Right cardiac atrium (tissue), 5 donors: ENCODE results near the gene LCOR. TPM values are rescaled to one million over a fixed set of nuclear protein-coding genes. Genes with fewer than 3 reads are reported as not detected.
A peak's percentile ranks its signal among the peaks of the same experiment; 100 is the strongest.

ENCODE experiments used
- ATAC-seq, 2 donors: fragments of 200-7000 bp; cut with Tn5 transposase; one replicate each; pipeline versions ENCODE4 v1.8.0 to v1.9.1; 2020; ENCODE audit warnings: moderate library complexity in 2 of 2, mild to moderate bottlenecking in 1 of 2
- DNase-seq, 3 donors: peaks; one replicate each; pipeline ENCODE4 v3.0.0-alpha.2; 2020
- H3K27ac ChIP-seq: one replicate; pipeline ENCODE4 v1.5.1; 2013; ENCODE audit warnings: mild to moderate bottlenecking, low read length, control low read depth, moderate library complexity
- H3K27me3 ChIP-seq: one replicate; pipeline ENCODE4 v1.6.1; 2013; ENCODE audit not compliant: control insufficient read depth, insufficient read depth
- H3K4me1 ChIP-seq: one replicate; pipeline ENCODE4 v1.6.1; 2013; ENCODE audit warnings: low read length; ENCODE audit not compliant: control insufficient read depth, insufficient read depth
- H3K4me3 ChIP-seq: one replicate; pipeline ENCODE4 v1.5.1; 2013; ENCODE audit warnings: low read length, control low read depth
- H3K9me3 ChIP-seq: one replicate; pipeline ENCODE4 v1.6.1; 2013; ENCODE audit warnings: low read length; ENCODE audit not compliant: control insufficient read depth
- WGBS: extraction: QIAGEN DNeasy Blood & Tissue Kit; methylation state at CpG from one replicate; pipeline ENCODE4 v1.1.7; 2013; 5-methylcytosine and 5-hydroxymethylcytosine counted together
- intact Hi-C, 4 donors: fragments of 100-400 bp; cut with DNase I; formaldehyde crosslinking; loops; one replicate each; pipeline versions ENCODE4 v1.11.0 to v1.14.0; 2022 to 2023
- polyA plus RNA-seq: library from polyadenylated mRNA; stranded (reverse); fragments of 200-250 nt; gene quantifications from one replicate; pipeline ENCODE4 v1.2.3, GENCODE V29; 2013
- total RNA-seq, 4 donors: library from RNA; stranded (reverse); fragmentation: NEBNext Ultra II Directional; extraction: Animal tissue kit (Norgen Biotek cat#: 25700); gene quantifications; one replicate each; pipeline ENCODE4 v1.2.1, GENCODE V29; 2021
- donor health status: healthy with polysubstance abuse.
- donor health status: DM: no; HTN: yes; CAD: no.
- donor health status: DM: no; HTN: no; CAD: no.
- donor health status: DM: no; HTN: yes; CAD: no; lungs with severe emphysema.
- donor health status: DM: yes; HTN: yes; CAD: no.

The LCOR gene
- total and polyA plus RNA-seq, 5 donors = 3.2 to 21.9 (median 17.7) TPM

GRCh38 chr10:96826438-96826837 is 5.7 kb upstream of the LCOR start:
- no peaks in the 10 kb centered on the region for H3K27me3 ChIP-seq
- H3K27ac ChIP-seq = no peak overlapping the region
- H3K4me3 ChIP-seq = no peak overlapping the region
- intact Hi-C loops = loop anchor here in 2 of 4 donors (10.0 kb wide), 2 partner anchors 62 to 432 kb away; no protein-coding TSS in a partner anchor
- H3K9me3 ChIP-seq = no peaks in the 10 kb centered on the region
- 89% methylated on average over 1 of the region's 1 CpG for WGBS
- no peak for ATAC-seq
- DNase-seq = no peak
- no peaks in the 10 kb centered on the region for H3K4me1 ChIP-seq

- no peak for DNase-seq
- no peaks in the 10 kb centered on the region for H3K9me3 ChIP-seq
- no peaks in the 10 kb centered on the region for H3K27me3 ChIP-seq
- no peak overlapping the region for H3K27ac ChIP-seq
- H3K4me1 ChIP-seq = no peaks in the 10 kb centered on the region
- H3K4me3 ChIP-seq = no peak overlapping the region
- 90% methylated on average over 5 of the region's 5 CpGs for WGBS
- intact Hi-C loops = loop anchor here in 2 of 4 donors (10.0 kb wide), 2 partner anchors 64 to 434 kb away; no protein-coding TSS in a partner anchor
- no peak for ATAC-seq
These were observed 3.5 kb upstream of the LCOR start for GRCh38 chr10:96828609-96829008.

- 75% methylated on average over 5 of the region's 5 CpGs for WGBS
- H3K27ac ChIP-seq = no peak overlapping the region
- DNase-seq (no peak), ATAC-seq (no peak)
- no peaks in the 10 kb centered on the region for H3K27me3 ChIP-seq
- intact Hi-C loops = loop anchor here in 2 of 4 donors (10.0 kb wide), 2 partner anchors 64 to 434 kb away; no protein-coding TSS in a partner anchor
- H3K4me1 ChIP-seq = no peaks in the 10 kb centered on the region
- H3K4me3 ChIP-seq = no peak overlapping the region
- H3K9me3 ChIP-seq = no peaks in the 10 kb centered on the region
These were observed 2.9 kb upstream of the LCOR start for GRCh38 chr10:96829029-96829773.

- WGBS = 44% methylated on average over 17 of the region's 17 CpGs
- Histone ChIP-seq H3K4me3 (no peak overlapping the region), H3K9me3 (no peaks in the 10 kb centered on the region), H3K27me3 (no peaks in the 10 kb centered on the region), H3K4me1 (no peaks in the 10 kb centered on the region), H3K27ac (no peak overlapping the region)
- no peak for ATAC-seq
- intact Hi-C loops = no loop called here
- DNase-seq = peak in 2 of 3 donors; percentile 33 to 65
These were observed 1.4 kb upstream of the LCOR start for GRCh38 chr10:96830511-96831199.

- H3K27ac ChIP-seq = peak overlapping the region; percentile 100
- peak overlapping the region; percentile 96 for H3K4me3 ChIP-seq
- peaks cover 2% of the 10 kb centered on the region for H3K4me1 ChIP-seq
- intact Hi-C loops = no loop called here
- 21% methylated on average over 14 of the region's 14 CpGs for whole genome bisulfite sequencing
- DNase-seq = no peak
- no peaks in the 10 kb centered on the region for H3K27me3 ChIP-seq
- no peaks in the 10 kb centered on the region for H3K9me3 ChIP-seq
- ATAC-seq = no peak
These were observed 765 bp upstream of the LCOR start for GRCh38 chr10:96831200-96831866.

GRCh38 chr10:96832721-96833219 is 672 bp downstream of the LCOR start:
- ATAC-seq = peak; percentile 85 to 87
- Histone ChIP-seq H3K4me3 (peak overlapping the region; percentile 96), H3K4me1 (peaks cover 2% of the 10 kb centered on the region), H3K27ac (peak overlapping the region; percentile 91), H3K9me3 (no peaks in the 10 kb centered on the region), H3K27me3 (no peaks in the 10 kb centered on the region)
- peak; percentile 87 to 96 (median 95) for DNase-seq
- under 1% methylated on average over 72 of the region's 72 CpGs for whole genome bisulfite sequencing
- intact Hi-C loops = no loop called here

- ATAC-seq = peak; percentile 6 to 17
- WGBS = 1% methylated on average over 46 of the region's 46 CpGs
- peaks cover 4% of the 10 kb centered on the region for H3K4me1 ChIP-seq
- intact Hi-C loops = no loop called here
- no peaks in the 10 kb centered on the region for H3K27me3 ChIP-seq
- peak overlapping the region; percentile 91 for H3K27ac ChIP-seq
- peak in 1 of 3 donors; percentile 17 for DNase-seq
- H3K9me3 ChIP-seq = no peaks in the 10 kb centered on the region
- peak overlapping the region; percentile 96 for H3K4me3 ChIP-seq
These were observed 1.3 kb downstream of the LCOR start for GRCh38 chr10:96833220-96834001.

- Histone ChIP-seq H3K4me3 (peak overlapping the region; percentile 96), H3K27ac (no peak overlapping the region), H3K9me3 (no peaks in the 10 kb centered on the region), H3K4me1 (peaks cover 4% of the 10 kb centered on the region), H3K27me3 (no peaks in the 10 kb centered on the region)
- WGBS = 46% methylated on average over 8 of the region's 8 CpGs
- ATAC-seq (no peak), DNase-seq (no peak)
- intact Hi-C loops = no loop called here
These were observed 2.0 kb downstream of the LCOR start for GRCh38 chr10:96834120-96834519.

- ATAC-seq = no peak
- H3K27ac ChIP-seq = peak overlapping the region; percentile 36
- intact Hi-C loops = no loop called here
These were observed 3.8 kb downstream of the LCOR start for GRCh38 chr10:96835899-96836298.

GRCh38 chr10:96838529-96838928 is 6.4 kb downstream of the LCOR start:
- 72% methylated on average over 4 of the region's 4 CpGs for WGBS
- DNase-seq (no peak), ATAC-seq (no peak)
- no peaks in the 10 kb centered on the region for H3K27me3 ChIP-seq
- H3K4me3 ChIP-seq = no peak overlapping the region
- no peak overlapping the region for H3K27ac ChIP-seq
- H3K9me3 ChIP-seq = no peaks in the 10 kb centered on the region
- intact Hi-C loops = no loop called here
- H3K4me1 ChIP-seq = peaks cover 6% of the 10 kb centered on the region

More at GRCh38 chr10:96835899-96836298, 3.8 kb downstream of the LCOR start:
- DNase-seq = no peak
- peaks cover 6% of the 10 kb centered on the region for H3K4me1 ChIP-seq
- no peaks in the 10 kb centered on the region for H3K27me3 ChIP-seq
- 69% methylated on average over 1 of the region's 1 CpG for WGBS
- H3K9me3 ChIP-seq = no peaks in the 10 kb centered on the region
- H3K4me3 ChIP-seq = no peak overlapping the region
